GM15510 (cell line): Measurements from ENCODE around the gene GPC3.

Experiments
- POLR2A ChIP-seq: IDR thresholded peaks from 3 replicates; pipeline ENCODE4 v1.6.1; 2011; ENCODE audit warnings: borderline replicate concordance; ENCODE audit not compliant: insufficient read length; ENCODE audit errors: extremely low read depth

Gene GPC3

GRCh38 chrX:133840415-133840814, 145.0 kb downstream of the GPC3 start:
- TF ChIP-seq POLR2A = no peak

- no peak for TF ChIP-seq POLR2A
Measured at GRCh38 chrX:133838761-133839676, 146.4 kb downstream of the GPC3 start.

- no peak for TF ChIP-seq POLR2A
Measured at GRCh38 chrX:133837091-133837490, 148.3 kb downstream of the GPC3 start.

GRCh38 chrX:133836561-133836960, 148.8 kb downstream of the GPC3 start:
- TF ChIP-seq POLR2A = no peak

GRCh38 chrX:133834771-133835170, 150.6 kb downstream of the GPC3 start:
- no peak for TF ChIP-seq POLR2A

- no peak for TF ChIP-seq POLR2A
Measured at GRCh38 chrX:133819546-133819945, 165.8 kb downstream of the GPC3 start.

GRCh38 chrX:133818019-133818418, 167.4 kb downstream of the GPC3 start:
- no peak for TF ChIP-seq POLR2A

GRCh38 chrX:133815496-133815895, 169.9 kb downstream of the GPC3 start:
- TF ChIP-seq POLR2A = no peak

- TF ChIP-seq POLR2A = no peak
Measured at GRCh38 chrX:133813971-133814370, 171.4 kb downstream of the GPC3 start.

- TF ChIP-seq POLR2A = no peak
Measured at GRCh38 chrX:133812402-133812801, 173.0 kb downstream of the GPC3 start.

- TF ChIP-seq POLR2A = no peak
Measured at GRCh38 chrX:133810925-133811324, 174.5 kb downstream of the GPC3 start.

- TF ChIP-seq POLR2A = no peak
Measured at GRCh38 chrX:133804072-133804471, 181.3 kb downstream of the GPC3 start.

- TF ChIP-seq POLR2A = no peak
Measured at GRCh38 chrX:133796282-133796681, 189.1 kb downstream of the GPC3 start.

- no peak for TF ChIP-seq POLR2A
Measured at GRCh38 chrX:133794126-133794525, 191.3 kb downstream of the GPC3 start.

GRCh38 chrX:133793626-133794025, 191.8 kb downstream of the GPC3 start:
- no peak for TF ChIP-seq POLR2A
